ENCODE measurements around the gene KPNA6. TPM values are rescaled to one million over a fixed set of nuclear protein-coding genes. Genes with fewer than 3 reads are reported as not detected.

The KPNA6 gene
- polyA plus RNA-seq, 1 of the 3 experiments (the other 2 are of a cell fraction): 13.1 TPM

GRCh38 chr1:32099426-32099825 is 8.4 kb upstream of the KPNA6 start:
- 96% methylated on average over 4 of the region's 4 CpGs for WGBS (ENCODE audit: low lambda C conversion rate)
- ChIA-PET CTCF (interaction anchor here (2.3 kb wide), 1 partner anchor 10 kb away, joined by 7 read pairs; no protein-coding TSS in a partner anchor), POLR2A (no interaction called here)
- no peak overlapping the region for H3K27ac ChIP-seq (ENCODE audit: low read depth in 2 of 2, low read length in 1 of 2)
- TF ChIP-seq TAF1 (IDR thresholded peaks at IDR 0.05; ENCODE audit: borderline replicate concordance, low read depth, low read length): no peak
- TF ChIP-seq, protein P1, sequence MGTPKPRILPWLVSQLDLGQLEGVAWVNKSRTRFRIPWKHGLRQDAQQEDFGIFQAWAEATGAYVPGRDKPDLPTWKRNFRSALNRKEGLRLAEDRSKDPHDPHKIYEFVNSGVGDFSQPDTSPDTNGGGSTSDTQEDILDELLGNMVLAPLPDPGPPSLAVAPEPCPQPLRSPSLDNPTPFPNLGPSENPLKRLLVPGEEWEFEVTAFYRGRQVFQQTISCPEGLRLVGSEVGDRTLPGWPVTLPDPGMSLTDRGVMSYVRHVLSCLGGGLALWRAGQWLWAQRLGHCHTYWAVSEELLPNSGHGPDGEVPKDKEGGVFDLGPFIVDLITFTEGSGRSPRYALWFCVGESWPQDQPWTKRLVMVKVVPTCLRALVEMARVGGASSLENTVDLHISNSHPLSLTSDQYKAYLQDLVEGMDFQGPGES (IDR thresholded peaks at IDR 0.05; ENCODE audit: low read depth, low read length): no peak
- TF ChIP-seq PBX3 (IDR thresholded peaks at IDR 0.05): no peak
- no peak for TF ChIP-seq CHD2 (IDR thresholded peaks at IDR 0.05; ENCODE audit: low read length, partially characterized antibody)
- no peak for TF ChIP-seq NFIC (IDR thresholded peaks at IDR 0.05; ENCODE audit: borderline replicate concordance)
- TF ChIP-seq RCOR1 (IDR thresholded peaks at IDR 0.05; ENCODE audit: low read length): no peak
- TF ChIP-seq ELF1 (IDR thresholded peaks at IDR 0.05): no peak
- TF ChIP-seq SIN3A (IDR thresholded peaks at IDR 0.05; ENCODE audit: borderline replicate concordance, low read depth, low read length): no peak
- no peak for TF ChIP-seq FOSL2 (IDR thresholded peaks at IDR 0.05; ENCODE audit: borderline replicate concordance, low read depth)
- TF ChIP-seq GATA2 (CRISPR knock-in tag; IDR thresholded peaks at IDR 0.05): no peak
- TF ChIP-seq YY1 (IDR thresholded peaks at IDR 0.05; ENCODE audit: low read depth): no peak
- TF ChIP-seq POLR2AphosphoS5 (IDR thresholded peaks at IDR 0.05; ENCODE audit: low read depth, low read length): no peak
- TF ChIP-seq RAD21 (IDR thresholded peaks at IDR 0.05; ENCODE audit: low read length): no peak
- TF ChIP-seq EZH2phosphoT487 (IDR thresholded peaks at IDR 0.05; ENCODE audit: borderline replicate concordance, low read depth): no peak
- TF ChIP-seq MAX (IDR thresholded peaks at IDR 0.05; ENCODE audit: low read depth): no peak
- no peak for TF ChIP-seq ZBTB33 (IDR thresholded peaks at IDR 0.05; ENCODE audit: borderline replicate concordance, low read depth)
- TF ChIP-seq TCF12 (IDR thresholded peaks at IDR 0.05): no peak
- TF ChIP-seq, protein P2, sequence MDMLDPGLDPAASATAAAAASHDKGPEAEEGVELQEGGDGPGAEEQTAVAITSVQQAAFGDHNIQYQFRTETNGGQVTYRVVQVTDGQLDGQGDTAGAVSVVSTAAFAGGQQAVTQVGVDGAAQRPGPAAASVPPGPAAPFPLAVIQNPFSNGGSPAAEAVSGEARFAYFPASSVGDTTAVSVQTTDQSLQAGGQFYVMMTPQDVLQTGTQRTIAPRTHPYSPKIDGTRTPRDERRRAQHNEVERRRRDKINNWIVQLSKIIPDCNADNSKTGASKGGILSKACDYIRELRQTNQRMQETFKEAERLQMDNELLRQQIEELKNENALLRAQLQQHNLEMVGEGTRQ (IDR thresholded peaks at IDR 0.05; ENCODE audit: borderline replicate concordance, low read depth, low read length): no peak
- peaks cover 22% of the 10 kb centered on the region for H3F3A ChIP-seq (replicated peaks; ENCODE audit: insufficient read depth)
- peaks cover 0 to 15% of the 10 kb centered on the region in 2 experiments; a peak in 2 of 4 replicates for H3K4me1 ChIP-seq (ENCODE audit: control insufficient read depth in 1 of 2, insufficient read depth in 2 of 2, low read depth in 1 of 2, low read length in 1 of 2)
- no peak for DNase-seq
- H3K36me3 ChIP-seq (replicated peaks in 1 of 2; ENCODE audit: control insufficient read depth in 1 of 2, insufficient read depth in 2 of 2, low read length in 1 of 2): peaks cover 22 to 31% of the 10 kb centered on the region in 2 experiments
- no peak overlapping the region for H3K9ac ChIP-seq
- no peak overlapping the region for H3K4me2 ChIP-seq
- H3K9me2 ChIP-seq: no peaks in the 10 kb centered on the region
- H4K20me1 ChIP-seq (ENCODE audit: insufficient read depth): no peaks in the 10 kb centered on the region
- H3K4me3 ChIP-seq (ENCODE audit: low read depth in 2 of 2, low read length in 1 of 2): no peak overlapping the region
- no peak overlapping the region for H2AFZ ChIP-seq (ENCODE audit: low read depth)
- no peaks in the 10 kb centered on the region for H3K27me3 ChIP-seq (ENCODE audit: insufficient read depth)
- H3K79me2 ChIP-seq (ENCODE audit: insufficient read depth): no peaks in the 10 kb centered on the region; the same call in 1 of the 2 replicates
- H3K9me3 ChIP-seq: no peaks in the 10 kb centered on the region
